GM23338 (cell line): ENCODE data around the gene CXADR. TPM values are rescaled to one million over a fixed set of nuclear protein-coding genes. Genes with fewer than 3 reads are reported as not detected.

ENCODE experiments used
- ATAC-seq: fragments of 200-7000 bp; cut with Tn5 transposase; 3 replicates; pipeline ENCODE4 v1.9.1; 2020
- DNase-seq: peaks from one replicate; pipeline ENCODE4 v3.0.0-alpha.2; 2015; ENCODE audit warnings: low spot score
- H2AFZ ChIP-seq: fragments of 200-600 bp; sonication (generic); 2 replicates; pipeline ENCODE4 v1.8.0; 2016; ENCODE audit warnings: antibody characterized with exemption, mild to moderate bottlenecking, moderate library complexity
- H3F3A ChIP-seq: fragments of 200-600 bp; sonication (generic); replicated peaks from 2 replicates; pipeline ENCODE4 v1.8.0; 2017; ENCODE audit warnings: antibody characterized with exemption, mixed run types, low read depth
- H3K27ac ChIP-seq: fragments of 200-600 bp; sonication (generic); 2 replicates; pipeline ENCODE4 v1.6.1; 2016; ENCODE audit warnings: low read depth
- H3K27me3 ChIP-seq: fragments of 200-600 bp; sonication (generic); 2 replicates; pipeline ENCODE4 v1.8.0; 2016; ENCODE audit warnings: mild to moderate bottlenecking, mixed run types, moderate library complexity; ENCODE audit not compliant: insufficient read depth
- H3K36me3 ChIP-seq: fragments of 200-600 bp; sonication (generic); 2 replicates; pipeline ENCODE4 v1.8.0; 2016; ENCODE audit warnings: mild to moderate bottlenecking; ENCODE audit not compliant: insufficient read depth
- H3K4me1 ChIP-seq: fragments of 200-600 bp; sonication (generic); 2 replicates; pipeline ENCODE4 v1.8.0; 2016; ENCODE audit warnings: mild to moderate bottlenecking, moderate library complexity; ENCODE audit not compliant: insufficient read depth
- H3K4me2 ChIP-seq: fragments of 200-600 bp; sonication (generic); 2 replicates; pipeline ENCODE4 v1.7.1; 2017; ENCODE audit warnings: mixed run types
- H3K4me3 ChIP-seq: fragments of 200-600 bp; sonication (generic); 2 replicates; pipeline ENCODE4 v1.6.1; 2016; ENCODE audit warnings: mixed run types
- H3K79me2 ChIP-seq: fragments of 200-600 bp; sonication (generic); replicated peaks from 2 replicates; pipeline ENCODE4 v1.8.0; 2017; ENCODE audit warnings: mild to moderate bottlenecking; ENCODE audit not compliant: insufficient read depth
- H3K9me2 ChIP-seq: fragments of 200-600 bp; sonication (generic); 2 replicates; pipeline ENCODE4 v1.8.0; 2017; ENCODE audit not compliant: insufficient read depth
- H4K20me1 ChIP-seq: fragments of 200-600 bp; sonication (generic); replicated peaks from 2 replicates; pipeline ENCODE4 v1.8.0; 2017; ENCODE audit warnings: mild to moderate bottlenecking; ENCODE audit not compliant: insufficient read depth
- H3K27ac Mint-ChIP-seq: 2 replicates; pipeline ENCODE4 v1.8.0; 2020; ENCODE audit warnings: inconsistent platforms, mild to moderate bottlenecking, moderate library complexity, mixed read lengths
- H3K27me3 Mint-ChIP-seq: 3 replicates; pipeline ENCODE4 v1.8.0; 2022; ENCODE audit warnings: low read depth, mild to moderate bottlenecking, moderate library complexity, mixed read lengths, inconsistent platforms; ENCODE audit not compliant: insufficient read depth, poor library complexity
- H3K36me3 Mint-ChIP-seq: 3 replicates; pipeline ENCODE4 v1.8.0; 2021; ENCODE audit warnings: low read depth, mild to moderate bottlenecking, inconsistent platforms, moderate library complexity, mixed read lengths
- H3K4me1 Mint-ChIP-seq: 3 replicates; pipeline ENCODE4 v1.8.0; 2020; ENCODE audit warnings: mild to moderate bottlenecking, inconsistent platforms, mixed read lengths
- H3K4me3 Mint-ChIP-seq: 3 replicates; pipeline ENCODE4 v1.8.0; 2021; ENCODE audit warnings: moderate library complexity, mild to moderate bottlenecking, inconsistent platforms, mixed read lengths
- H3K9me3 Mint-ChIP-seq: 3 replicates; pipeline ENCODE4 v1.8.0; 2020; ENCODE audit warnings: moderate library complexity, mild to moderate bottlenecking, inconsistent platforms, mixed read lengths
- CREB1 ChIP-seq: fragments of 250-450 bp; sonication (Bioruptor Pico); IDR thresholded peaks from 2 replicates; pipeline ENCODE4 v1.5.0; 2020; ENCODE audit warnings: low read depth, mild to moderate bottlenecking, moderate library complexity
- JUNB ChIP-seq: IDR thresholded peaks from one replicate; pipeline ENCODE4 v1.6.1; 2016; ENCODE audit warnings: antibody characterized with exemption; ENCODE audit not compliant: unreplicated experiment
- NANOG ChIP-seq: IDR thresholded peaks from 2 replicates; pipeline ENCODE4 v1.6.1; 2016; ENCODE audit warnings: antibody characterized with exemption, borderline replicate concordance
- POLR2AphosphoS5 ChIP-seq: IDR thresholded peaks from 2 replicates; pipeline ENCODE4 v1.6.1; 2016; ENCODE audit warnings: antibody characterized with exemption, low read depth
- ZNF114 ChIP-seq: fragments of 250-450 bp; sonication (Bioruptor Pico); IDR thresholded peaks from 2 replicates; pipeline ENCODE4 v1.5.0; 2020; ENCODE audit warnings: mild to moderate bottlenecking, moderate library complexity
- ZNF331 ChIP-seq: fragments of 250-450 bp; sonication (Bioruptor Pico); IDR thresholded peaks from 2 replicates; pipeline ENCODE4 v1.5.0; 2020; ENCODE audit warnings: low read depth, mild to moderate bottlenecking, moderate library complexity
- polyA plus RNA-seq: library from polyadenylated mRNA; unstranded; fragments of >200 nt; fragmentation: Nextera tagmentation; extraction: Ambion mirVana; gene quantifications from 2 replicates; pipeline ENCODE4 v1.2.1, GENCODE V29; 2016
- total RNA-seq: library from RNA; depleted of rRNA; stranded (reverse); fragments of >200 nt; shearing (Covaris generic); gene quantifications from 2 replicates; pipeline ENCODE4 v1.2.3, GENCODE V29; 2014
- TF ChIP-seq, protein P1 (sequence below): IDR thresholded peaks from one replicate; pipeline ENCODE4 v1.6.1; 2018; ENCODE audit warnings: antibody characterized with exemption; ENCODE audit not compliant: unreplicated experiment
- TF ChIP-seq, protein P2 (sequence below), 2 experiments: fragments of 200-600 bp in 1 of 2; sonication (generic) in 1 of 2; conservative IDR thresholded peaks; 2 replicates each; pipeline versions ENCODE4 v1.5.1 to v1.6.1; 2016 to 2017; ENCODE audit warnings: antibody characterized with exemption in 2 of 2, low read depth in 2 of 2, mild to moderate bottlenecking in 2 of 2, moderate library complexity in 1 of 2
- TF ChIP-seq, protein P3 (sequence below): fragments of 250-450 bp; sonication (Bioruptor Pico); IDR thresholded peaks from 2 replicates; pipeline ENCODE4 v1.5.0; 2020; ENCODE audit warnings: mild to moderate bottlenecking, moderate library complexity

The CXADR gene
- total and polyA plus RNA-seq, 2 experiments from 2014 or later, result 126 to 207 TPM

DNA sequence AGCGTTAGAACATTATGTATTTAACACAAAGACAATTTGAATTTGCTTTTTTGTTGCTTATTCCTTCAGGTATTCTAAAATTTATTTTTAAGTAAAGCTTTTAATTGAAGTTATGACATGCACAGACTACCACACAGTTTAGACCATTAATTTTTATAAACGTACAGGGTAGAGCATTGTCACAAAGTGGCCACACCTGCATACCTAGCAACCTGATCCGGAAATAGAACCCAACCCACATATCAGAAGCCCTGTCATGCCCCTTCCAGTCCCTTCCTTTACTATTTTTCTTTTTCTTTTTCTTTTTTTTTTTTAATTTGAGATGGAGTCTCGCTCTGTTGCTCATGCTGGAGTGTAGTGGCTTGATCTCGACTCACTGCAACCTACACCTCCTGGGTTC is 16.8 kb downstream of the CXADR start (continued):
- TF ChIP-seq, protein P1, sequence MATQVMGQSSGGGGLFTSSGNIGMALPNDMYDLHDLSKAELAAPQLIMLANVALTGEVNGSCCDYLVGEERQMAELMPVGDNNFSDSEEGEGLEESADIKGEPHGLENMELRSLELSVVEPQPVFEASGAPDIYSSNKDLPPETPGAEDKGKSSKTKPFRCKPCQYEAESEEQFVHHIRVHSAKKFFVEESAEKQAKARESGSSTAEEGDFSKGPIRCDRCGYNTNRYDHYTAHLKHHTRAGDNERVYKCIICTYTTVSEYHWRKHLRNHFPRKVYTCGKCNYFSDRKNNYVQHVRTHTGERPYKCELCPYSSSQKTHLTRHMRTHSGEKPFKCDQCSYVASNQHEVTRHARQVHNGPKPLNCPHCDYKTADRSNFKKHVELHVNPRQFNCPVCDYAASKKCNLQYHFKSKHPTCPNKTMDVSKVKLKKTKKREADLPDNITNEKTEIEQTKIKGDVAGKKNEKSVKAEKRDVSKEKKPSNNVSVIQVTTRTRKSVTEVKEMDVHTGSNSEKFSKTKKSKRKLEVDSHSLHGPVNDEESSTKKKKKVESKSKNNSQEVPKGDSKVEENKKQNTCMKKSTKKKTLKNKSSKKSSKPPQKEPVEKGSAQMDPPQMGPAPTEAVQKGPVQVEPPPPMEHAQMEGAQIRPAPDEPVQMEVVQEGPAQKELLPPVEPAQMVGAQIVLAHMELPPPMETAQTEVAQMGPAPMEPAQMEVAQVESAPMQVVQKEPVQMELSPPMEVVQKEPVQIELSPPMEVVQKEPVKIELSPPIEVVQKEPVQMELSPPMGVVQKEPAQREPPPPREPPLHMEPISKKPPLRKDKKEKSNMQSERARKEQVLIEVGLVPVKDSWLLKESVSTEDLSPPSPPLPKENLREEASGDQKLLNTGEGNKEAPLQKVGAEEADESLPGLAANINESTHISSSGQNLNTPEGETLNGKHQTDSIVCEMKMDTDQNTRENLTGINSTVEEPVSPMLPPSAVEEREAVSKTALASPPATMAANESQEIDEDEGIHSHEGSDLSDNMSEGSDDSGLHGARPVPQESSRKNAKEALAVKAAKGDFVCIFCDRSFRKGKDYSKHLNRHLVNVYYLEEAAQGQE, result no peak
- TF ChIP-seq ZNF331, result no peak

DNA sequence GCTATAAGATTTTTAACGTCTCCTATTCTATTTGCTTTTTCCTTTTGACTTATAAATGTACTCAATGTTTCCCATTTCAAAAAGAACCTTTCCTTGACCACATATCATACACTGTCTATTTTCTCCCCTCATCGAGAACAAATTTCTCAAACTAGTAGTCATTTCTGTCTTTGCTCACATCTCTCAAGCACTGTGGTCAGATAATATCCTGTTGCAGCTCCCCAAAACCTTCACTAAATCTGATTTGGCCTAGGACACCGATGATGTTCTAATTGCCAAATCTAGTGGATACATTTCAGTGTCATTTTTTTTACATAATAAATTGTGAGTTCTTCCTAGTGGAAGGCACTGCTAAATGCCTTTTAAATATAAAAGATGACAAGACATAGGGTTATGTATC is 19.4 kb downstream of the CXADR start:
- DNase-seq (no peak), ATAC-seq (no peak)
- Histone ChIP-seq H3K27me3 (no peaks in the 10 kb centered on the region), H3K4me1 (peaks cover 68% of the 10 kb centered on the region), H3K27ac (no peak overlapping the region), H4K20me1 (peaks cover 60% of the 10 kb centered on the region), H3K79me2 (peaks cover 99% of the 10 kb centered on the region), H3K36me3 (no peaks in the 10 kb centered on the region), H3K4me2 (no peak overlapping the region), H2AFZ (no peak overlapping the region), H3K4me3 (no peak overlapping the region), H3K9me2 (no peaks in the 10 kb centered on the region), H3F3A (no peaks in the 10 kb centered on the region)
- Mint-ChIP-seq H3K36me3 (peaks cover 19% of the 10 kb centered on the region; the same call in 2 of the 3 replicates), H3K27ac (no peak overlapping the region), H3K4me1 (peaks cover 52% of the 10 kb centered on the region), H3K27me3 (no peaks in the 10 kb centered on the region), H3K4me3 (no peak overlapping the region), H3K9me3 (peaks cover 2% of the 10 kb centered on the region; the same call in 1 of the 3 replicates)
- no peak for TF ChIP-seq NANOG
- TF ChIP-seq ZNF331, result no peak
- no peak for TF ChIP-seq POLR2AphosphoS5
- TF ChIP-seq, protein P2, sequence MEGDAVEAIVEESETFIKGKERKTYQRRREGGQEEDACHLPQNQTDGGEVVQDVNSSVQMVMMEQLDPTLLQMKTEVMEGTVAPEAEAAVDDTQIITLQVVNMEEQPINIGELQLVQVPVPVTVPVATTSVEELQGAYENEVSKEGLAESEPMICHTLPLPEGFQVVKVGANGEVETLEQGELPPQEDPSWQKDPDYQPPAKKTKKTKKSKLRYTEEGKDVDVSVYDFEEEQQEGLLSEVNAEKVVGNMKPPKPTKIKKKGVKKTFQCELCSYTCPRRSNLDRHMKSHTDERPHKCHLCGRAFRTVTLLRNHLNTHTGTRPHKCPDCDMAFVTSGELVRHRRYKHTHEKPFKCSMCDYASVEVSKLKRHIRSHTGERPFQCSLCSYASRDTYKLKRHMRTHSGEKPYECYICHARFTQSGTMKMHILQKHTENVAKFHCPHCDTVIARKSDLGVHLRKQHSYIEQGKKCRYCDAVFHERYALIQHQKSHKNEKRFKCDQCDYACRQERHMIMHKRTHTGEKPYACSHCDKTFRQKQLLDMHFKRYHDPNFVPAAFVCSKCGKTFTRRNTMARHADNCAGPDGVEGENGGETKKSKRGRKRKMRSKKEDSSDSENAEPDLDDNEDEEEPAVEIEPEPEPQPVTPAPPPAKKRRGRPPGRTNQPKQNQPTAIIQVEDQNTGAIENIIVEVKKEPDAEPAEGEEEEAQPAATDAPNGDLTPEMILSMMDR (conservative IDR thresholded peaks at IDR 0.05; ENCODE audit: low read depth in 2 of 2), result no peak
- TF ChIP-seq JUNB, result no peak
- no peak for TF ChIP-seq ZNF114
- no peak for TF ChIP-seq CREB1 (CRISPR knock-in tag)
- TF ChIP-seq, protein P3, sequence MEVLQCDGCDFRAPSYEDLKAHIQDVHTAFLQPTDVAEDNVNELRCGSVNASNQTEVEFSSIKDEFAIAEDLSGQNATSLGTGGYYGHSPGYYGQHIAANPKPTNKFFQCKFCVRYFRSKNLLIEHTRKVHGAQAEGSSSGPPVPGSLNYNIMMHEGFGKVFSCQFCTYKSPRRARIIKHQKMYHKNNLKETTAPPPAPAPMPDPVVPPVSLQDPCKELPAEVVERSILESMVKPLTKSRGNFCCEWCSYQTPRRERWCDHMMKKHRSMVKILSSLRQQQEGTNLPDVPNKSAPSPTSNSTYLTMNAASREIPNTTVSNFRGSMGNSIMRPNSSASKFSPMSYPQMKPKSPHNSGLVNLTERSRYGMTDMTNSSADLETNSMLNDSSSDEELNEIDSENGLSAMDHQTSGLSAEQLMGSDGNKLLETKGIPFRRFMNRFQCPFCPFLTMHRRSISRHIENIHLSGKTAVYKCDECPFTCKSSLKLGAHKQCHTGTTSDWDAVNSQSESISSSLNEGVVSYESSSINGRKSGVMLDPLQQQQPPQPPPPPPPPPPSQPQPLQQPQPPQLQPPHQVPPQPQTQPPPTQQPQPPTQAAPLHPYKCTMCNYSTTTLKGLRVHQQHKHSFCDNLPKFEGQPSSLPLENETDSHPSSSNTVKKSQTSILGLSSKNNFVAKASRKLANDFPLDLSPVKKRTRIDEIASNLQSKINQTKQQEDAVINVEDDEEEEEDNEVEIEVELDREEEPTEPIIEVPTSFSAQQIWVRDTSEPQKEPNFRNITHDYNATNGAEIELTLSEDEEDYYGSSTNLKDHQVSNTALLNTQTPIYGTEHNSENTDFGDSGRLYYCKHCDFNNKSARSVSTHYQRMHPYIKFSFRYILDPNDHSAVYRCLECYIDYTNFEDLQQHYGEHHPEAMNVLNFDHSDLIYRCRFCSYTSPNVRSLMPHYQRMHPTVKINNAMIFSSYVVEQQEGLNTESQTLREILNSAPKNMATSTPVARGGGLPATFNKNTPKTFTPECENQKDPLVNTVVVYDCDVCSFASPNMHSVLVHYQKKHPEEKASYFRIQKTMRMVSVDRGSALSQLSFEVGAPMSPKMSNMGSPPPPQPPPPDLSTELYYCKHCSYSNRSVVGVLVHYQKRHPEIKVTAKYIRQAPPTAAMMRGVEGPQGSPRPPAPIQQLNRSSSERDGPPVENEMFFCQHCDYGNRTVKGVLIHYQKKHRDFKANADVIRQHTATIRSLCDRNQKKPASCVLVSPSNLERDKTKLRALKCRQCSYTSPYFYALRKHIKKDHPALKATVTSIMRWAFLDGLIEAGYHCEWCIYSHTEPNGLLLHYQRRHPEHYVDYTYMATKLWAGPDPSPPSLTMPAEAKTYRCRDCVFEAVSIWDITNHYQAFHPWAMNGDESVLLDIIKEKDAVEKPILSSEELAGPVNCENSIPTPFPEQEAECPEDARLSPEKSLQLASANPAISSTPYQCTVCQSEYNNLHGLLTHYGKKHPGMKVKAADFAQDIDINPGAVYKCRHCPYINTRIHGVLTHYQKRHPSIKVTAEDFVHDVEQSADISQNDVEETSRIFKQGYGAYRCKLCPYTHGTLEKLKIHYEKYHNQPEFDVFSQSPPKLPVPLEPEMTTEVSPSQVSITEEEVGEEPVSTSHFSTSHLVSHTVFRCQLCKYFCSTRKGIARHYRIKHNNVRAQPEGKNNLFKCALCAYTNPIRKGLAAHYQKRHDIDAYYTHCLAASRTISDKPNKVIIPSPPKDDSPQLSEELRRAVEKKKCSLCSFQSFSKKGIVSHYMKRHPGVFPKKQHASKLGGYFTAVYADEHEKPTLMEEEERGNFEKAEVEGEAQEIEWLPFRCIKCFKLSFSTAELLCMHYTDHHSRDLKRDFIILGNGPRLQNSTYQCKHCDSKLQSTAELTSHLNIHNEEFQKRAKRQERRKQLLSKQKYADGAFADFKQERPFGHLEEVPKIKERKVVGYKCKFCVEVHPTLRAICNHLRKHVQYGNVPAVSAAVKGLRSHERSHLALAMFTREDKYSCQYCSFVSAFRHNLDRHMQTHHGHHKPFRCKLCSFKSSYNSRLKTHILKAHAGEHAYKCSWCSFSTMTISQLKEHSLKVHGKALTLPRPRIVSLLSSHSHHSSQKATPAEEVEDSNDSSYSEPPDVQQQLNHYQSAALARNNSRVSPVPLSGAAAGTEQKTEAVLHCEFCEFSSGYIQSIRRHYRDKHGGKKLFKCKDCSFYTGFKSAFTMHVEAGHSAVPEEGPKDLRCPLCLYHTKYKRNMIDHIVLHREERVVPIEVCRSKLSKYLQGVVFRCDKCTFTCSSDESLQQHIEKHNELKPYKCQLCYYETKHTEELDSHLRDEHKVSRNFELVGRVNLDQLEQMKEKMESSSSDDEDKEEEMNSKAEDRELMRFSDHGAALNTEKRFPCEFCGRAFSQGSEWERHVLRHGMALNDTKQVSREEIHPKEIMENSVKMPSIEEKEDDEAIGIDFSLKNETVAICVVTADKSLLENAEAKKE (CRISPR knock-in tag), result no peak
